ENCODE results near the gene MDFIC.

Gene MDFIC

DNA sequence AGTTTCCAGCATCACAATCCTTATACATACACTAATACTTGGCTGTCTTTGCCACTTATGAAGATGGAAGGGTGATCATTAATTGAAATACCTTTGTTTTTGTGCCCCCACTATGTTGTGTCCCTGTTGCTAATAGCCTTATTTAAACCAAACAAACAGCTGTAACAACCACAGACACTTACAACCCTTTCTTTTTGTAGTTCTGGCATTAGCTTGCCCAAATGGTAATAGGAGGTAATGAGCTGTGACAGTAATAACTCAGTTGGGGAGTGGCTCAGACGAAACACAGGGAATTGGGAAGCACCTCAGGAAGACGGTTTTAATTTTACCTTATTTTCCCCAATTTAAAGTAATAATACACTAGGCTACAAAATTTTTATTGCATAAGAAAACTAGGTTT is 83.4 kb downstream of the MDFIC start:
- DNase-seq, result no peak

DNA sequence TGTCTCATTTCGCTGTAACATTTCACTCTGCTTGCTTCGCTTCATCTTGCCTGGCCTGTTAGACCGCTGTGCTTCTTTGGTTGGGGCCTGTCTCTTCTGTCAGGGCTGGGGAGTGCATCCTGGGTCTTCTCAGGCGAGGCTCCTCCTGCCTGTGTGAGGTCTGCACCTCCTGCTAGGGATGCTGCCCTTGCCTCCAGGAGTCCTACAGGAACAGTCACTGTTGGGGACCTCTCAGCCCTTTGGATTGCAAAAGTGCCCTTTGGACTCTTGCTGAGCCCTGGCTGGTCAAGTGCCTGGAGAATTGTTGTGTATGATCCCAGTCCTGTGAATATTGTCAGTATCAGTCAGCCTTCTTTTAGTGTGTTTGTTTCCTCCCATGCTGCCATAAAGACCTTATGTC is 84.1 kb downstream of the MDFIC start:
- DNase-seq, result no peak

DNA sequence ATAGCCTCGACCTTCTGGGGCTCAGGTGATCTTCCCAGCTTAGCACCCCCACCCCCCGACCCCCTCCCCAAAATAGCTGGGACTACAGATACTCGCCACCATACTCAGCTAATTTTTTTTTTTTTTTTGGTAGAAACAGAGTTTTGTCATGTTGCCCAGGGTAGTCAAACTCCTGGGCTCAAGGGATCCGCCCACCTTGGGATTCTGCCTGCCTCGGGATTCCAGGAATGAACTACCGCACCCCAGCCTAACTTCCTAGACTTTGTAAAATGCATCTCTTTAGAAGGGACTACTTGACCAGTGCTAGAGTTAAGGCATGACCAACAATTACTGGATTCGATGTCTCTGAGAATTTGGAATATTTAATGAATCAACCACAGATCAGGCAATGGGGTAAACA is 85.9 kb downstream of the MDFIC start:
- DNase-seq, result no peak

DNA sequence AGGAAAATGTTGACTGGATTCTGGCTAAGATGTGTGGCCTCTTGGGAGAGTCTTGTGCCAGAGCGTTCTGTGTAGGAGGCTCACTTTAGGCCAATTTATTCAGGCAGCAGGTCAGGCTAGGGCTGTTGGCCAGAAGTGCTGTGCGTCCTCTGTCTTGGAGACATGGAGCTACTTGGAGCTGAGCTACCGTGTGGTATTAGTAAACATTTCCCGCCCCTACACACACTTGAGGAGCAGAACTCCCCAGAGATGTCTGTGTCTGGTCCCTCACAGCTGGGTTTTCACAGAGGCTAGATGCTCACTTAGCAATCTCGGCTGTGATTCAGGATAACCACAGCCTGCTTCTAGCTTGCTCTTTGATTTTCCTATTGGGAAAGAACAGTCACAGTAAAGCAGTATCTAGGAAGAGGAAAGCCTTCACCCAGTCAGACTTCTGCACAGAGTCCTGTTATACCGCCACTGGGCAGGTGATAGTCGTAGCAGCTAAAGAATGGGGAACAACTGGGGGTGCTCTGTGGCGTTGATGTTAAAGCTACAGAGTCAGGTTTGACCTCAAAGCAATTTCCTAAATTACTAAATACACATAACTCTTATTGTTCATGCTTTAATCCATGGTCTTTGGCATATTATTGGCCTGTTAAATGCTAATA is 86.7 kb downstream of the MDFIC start:
- DNase-seq, result no peak

DNA sequence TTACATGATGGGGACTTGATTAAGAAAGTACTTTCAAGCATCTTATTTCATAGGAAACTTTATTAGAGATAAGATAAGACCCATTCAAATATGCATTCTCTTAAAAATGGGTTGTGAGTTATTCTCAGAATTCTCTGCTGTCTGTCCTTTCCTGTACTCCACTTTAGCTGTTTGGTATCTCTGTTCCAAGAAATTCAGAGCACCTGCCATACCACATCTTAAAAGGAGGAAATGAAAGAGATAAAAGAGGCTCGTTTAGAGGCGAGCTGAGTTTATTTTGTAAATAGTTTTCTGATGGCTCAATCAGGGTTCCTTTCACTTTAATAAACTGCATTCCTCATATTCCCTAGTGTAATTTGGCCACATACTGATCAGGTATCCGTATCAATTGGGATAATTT is 87.2 kb downstream of the MDFIC start:
- no peak for DNase-seq

DNA sequence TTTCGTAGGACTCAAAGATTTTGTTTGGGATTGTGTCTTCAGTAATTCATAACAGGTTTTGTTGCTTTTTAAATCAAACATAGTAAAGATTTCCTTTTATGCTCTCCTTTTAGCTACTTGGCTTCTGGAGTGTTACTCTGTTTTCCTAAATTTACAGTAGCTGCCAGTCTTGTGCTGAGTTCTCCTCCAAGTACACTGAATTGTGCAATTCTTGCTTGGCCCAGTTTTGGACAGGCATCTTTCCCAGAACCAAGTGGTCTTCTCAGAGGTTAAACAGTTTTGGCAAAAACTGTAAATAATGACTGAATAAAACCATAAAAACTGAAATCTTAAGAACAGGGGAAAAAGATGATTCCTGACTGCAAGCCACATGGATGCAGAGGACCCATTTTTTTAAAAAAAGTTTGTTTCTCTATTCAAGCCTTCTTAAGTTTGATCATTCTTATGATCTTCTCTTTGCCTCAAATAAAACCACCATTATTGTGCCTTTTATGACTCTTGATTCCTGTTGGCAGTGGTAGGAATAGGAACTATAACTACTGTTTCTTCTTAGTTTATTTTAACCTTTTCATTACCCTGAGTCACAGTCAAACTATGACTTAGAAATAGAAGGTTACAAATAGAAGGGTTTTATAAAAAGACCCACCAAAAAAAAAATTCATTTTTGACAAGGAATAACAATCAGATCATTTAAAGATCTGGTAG is 88.0 kb downstream of the MDFIC start:
- no peak for DNase-seq

DNA sequence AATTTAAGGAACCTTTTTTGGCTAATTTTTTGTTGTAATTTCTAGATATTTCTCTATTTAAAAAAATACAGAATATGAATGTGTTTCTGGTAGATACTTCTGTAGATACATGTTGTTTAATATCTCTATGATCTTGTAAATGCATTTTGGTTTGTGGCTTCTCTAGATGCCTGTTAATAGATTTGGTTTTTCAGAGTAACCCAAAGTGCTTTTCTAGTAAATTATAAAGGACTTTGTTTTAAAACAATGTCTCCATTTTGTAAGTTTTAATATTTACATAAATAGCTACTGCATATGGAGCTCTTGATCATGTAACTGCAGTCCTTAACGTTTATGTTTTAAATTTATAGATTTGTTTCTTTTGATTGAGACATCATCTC is 88.5 kb downstream of the MDFIC start:
- DNase-seq, result no peak

DNA sequence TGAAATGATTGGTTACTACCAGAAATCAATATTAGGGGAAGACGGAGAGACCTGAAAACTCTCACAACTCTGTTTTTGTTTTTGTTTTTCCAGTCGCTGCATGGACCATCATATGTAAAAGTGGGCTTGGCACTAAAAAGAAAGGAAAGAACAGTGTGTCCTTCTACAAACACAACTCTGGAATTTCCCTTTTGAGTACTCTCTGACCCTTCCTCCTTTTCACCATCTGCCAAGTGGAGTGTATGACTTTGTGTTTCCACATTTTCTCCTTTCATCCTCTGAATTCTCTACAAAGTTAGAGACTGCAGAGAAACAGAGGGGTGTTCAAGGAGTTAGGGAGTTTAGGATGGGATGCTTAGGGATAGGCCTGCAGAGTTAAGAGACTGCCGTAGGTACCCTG is 92.0 kb downstream of the MDFIC start:
- no peak for DNase-seq

DNA sequence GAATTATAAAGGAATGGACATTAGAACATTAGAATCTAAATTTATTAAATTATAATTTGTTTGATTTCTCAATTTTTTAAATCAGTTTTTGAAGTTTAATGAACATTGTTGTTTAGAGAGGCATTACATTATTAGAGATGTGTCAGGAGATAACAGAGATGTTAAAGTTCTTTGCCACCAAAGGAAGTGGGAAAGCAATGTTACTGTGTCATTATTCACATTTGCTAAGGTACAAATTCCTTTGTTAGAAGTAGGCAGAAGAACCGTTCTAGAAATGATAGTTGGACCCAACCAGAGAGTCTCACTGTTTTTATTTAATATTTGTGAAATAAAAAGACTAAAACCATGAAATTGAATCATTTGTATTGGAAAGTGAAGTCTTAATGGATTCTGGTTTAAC is 92.9 kb downstream of the MDFIC start:
- DNase-seq, result no peak

DNA sequence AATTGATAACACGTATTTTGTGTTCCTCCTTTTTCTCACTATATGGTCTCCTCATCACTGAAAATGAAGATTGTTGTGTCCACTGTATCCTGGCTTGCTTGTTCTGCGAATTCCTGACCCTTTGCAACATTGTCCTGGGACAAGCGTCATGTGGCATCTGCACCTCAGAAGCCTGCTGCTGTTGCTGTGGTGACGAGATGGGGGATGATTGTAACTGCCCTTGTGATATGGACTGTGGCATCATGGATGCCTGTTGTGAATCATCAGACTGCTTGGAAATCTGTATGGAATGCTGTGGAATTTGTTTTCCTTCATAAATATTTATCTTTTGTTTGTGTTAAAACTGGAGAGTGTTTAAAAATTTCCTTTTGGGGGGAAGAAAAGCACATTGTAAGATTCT is 93.7 kb downstream of the MDFIC start:
- DNase-seq, result no peak

DNA sequence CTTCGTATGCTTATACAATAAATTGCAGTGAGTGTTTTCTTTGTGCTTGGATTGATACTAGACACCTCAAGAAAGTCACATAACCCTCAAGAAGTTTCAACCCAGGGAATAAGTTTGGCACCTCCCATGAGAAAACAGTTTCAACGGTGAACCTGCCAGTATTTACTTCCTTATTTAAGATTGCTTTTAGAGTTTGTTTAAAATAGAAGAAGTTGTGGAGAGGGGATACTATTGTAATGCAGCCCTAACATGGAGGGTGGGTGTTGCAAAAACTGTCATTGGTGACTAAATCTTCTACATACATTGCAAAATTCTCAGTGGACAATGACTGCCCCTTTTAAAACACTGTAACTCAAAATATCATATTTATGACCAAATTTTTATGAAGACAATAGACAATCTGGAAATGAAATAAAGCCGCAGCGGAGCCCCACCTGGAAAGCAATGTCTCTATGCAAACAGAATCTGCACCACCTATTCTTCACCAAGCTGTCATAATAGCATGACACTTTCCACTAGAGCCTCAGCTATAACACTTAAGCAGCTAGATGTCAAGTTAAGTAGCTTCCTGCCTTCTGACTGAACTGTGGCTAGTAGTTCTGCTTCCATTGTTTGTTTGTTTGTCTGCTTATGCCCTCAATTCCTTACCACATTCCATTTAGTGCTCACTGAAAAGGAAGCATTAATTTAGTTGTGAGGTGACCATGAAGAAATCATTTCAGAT is 98.2 kb downstream of the MDFIC start:
- DNase-seq, result no peak

DNA sequence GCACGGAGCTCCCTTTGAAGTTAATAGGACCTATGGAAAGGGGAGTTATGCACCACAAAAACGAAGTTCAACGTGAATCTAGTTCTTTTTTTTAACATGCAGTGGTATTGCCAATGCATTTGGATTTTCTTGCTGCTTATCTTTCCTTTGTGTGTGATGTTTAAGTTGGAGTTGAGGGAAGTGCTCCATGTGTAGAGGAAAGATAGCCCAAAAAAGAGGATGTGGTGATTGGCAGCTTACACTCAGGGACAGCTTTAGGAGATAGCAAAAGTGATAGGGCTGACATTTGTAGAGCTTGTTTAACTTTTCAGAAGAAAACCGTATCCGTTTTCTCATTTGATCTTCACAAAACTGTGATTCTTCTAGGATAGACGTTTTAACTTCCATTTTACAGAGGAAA is 101.3 kb downstream of the MDFIC start:
- no peak for DNase-seq

DNA sequence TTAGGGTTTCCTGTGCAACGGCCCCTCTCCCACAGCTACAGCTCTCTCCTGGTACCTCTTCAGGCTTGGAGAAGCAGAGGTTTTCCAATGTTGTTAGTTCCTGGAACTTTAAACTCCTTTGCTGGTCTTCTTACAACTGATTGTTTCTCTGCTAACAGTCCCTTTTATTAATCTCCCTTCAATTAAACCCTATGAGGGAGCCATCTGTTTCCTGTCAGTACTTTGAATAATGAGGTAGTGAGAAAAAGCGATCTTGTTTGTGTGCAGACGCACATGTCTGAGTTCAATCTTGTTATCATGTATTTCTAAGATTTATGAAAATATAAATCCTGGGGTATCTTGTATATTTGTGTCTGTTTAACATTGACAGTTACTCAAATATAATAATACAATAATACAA is 102.4 kb downstream of the MDFIC start:
- DNase-seq, result no peak

DNA sequence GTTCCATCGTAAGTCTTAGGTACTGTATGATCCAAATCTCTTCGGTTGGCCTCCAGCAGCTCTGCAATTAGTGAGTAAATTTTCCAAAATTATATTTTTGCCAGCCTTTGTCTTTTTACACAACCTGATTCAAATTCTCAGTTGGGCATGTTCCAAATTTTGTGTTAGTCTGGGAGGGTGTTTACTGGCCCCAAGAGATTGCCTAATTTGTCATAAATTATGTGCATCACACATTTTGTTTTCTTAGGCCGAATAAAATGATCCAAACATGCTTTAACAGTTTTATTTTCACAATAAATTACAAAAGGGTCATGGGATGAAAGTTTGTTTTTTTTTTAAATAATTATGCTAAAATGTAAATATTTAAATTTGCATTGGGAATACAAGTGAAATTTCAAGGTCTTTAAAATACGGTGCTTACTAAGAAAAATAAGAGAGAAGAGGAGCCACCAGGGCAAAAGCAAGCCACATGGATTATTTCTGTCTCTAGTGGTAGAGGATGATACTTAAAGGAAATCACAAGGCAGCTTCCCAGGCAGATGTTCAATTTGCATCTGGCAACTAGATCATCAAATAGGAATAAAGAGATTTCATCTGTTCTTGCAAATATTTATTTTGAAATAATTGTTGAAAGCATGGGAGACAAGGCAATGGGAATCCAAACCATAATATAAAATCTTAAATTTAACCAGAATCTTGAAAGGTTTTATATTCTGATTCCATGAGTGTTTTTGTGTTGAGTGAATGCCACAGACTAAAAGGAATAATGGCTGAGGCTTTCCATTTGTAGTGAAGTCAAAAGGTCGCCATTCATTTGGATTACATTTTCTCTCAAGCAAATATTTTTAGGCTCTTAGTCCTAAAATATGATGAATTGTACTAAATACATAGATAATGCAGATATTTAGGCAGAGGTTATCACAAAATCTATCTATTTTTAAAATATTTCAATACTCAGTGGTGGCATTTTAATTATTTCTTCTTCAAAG is 111.1 kb downstream of the MDFIC start:
- no peak for DNase-seq

DNA sequence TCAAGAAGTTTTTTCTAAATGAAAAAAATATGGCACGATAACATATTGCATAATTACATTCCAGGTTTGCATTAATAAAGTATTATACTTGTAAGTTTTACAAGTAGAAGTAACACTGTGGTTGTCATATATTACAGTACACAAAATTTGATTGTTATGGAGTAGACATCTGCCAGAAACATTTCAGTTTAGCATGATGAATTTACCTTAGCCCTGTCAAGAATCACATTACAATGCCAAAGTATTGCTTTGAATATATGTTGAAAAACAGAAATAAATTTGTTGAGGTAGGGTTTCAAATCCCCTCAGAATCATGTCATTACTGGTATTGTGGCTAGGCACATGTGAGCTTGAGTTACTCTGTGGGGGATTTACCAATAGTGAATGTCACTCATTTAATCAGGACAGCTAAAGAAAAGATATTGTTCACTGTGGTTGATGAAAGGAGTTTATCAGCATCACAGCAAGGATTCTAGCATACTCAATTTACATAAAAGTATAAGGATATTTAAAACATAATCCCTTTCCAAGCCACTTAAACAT is 112.1 kb downstream of the MDFIC start:
- DNase-seq, result no peak

DNA sequence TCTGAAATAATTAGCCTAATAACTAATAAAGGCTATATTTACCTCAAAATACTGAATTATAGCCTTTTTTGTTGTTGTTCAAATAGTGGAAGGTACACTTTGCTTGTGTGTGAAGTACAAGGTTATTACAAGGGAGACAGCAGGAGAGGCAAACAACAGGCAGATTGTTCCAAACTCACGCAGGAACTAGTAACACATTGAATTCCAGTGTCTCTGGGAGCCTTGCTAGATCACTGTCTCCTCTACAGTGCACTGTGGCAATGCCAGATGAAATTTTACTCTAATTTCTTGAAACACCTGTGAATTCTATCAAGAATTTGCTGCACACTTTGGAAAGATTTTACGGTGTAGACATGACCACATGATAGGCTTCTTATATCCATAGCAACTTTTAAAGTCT is 112.6 kb downstream of the MDFIC start:
- DNase-seq, result no peak

DNA sequence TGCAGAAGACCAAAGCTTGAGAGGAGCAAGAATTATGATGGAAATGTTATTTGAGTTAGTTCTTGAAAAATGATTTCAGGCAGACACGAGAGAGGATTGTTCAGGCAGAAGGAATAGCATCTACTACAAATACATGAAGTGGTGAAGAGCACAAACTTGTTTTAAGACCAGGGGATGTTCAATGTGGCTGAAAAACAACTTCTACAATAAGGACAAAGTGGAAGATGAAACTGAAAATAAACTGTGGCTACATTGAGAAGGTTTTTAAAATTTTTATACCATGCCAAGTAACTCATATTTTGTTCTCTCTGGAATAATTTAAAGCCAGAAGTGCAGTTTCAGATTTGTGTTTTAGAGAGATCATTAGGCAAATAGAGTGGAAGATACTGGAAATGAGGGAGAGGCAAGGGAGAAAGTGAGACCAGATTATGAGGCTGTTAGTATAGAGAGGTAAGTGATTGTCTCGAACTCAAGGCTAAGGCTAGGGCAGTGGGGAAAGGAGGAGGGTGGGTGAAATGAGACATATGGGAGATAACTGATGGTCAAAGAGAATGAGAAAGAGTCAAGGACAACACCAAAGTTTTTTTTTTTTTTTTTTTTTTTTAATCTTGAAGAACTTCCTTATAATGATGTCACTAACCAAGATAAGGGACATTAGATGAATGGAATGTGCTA is 115.4 kb downstream of the MDFIC start:
- DNase-seq, result no peak

DNA sequence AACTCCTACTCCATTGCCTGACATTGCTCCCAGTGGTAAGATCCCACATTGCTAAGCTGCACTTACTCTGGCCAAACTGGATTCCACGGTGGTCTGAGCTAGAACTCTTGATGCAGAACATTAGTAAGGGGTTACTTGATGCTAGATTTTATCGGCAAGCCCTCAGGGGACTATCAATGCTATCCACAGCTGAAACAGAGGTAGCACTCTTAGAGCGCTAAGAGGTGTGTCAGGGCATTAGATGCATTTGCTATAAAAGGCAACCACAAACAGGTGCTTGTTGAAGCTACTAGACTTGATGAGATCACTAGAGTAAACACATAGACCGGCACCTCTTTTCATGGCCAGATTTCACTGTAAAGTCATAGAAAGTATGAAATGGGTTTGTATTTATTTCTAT is 116.3 kb downstream of the MDFIC start:
- DNase-seq, result no peak

DNA sequence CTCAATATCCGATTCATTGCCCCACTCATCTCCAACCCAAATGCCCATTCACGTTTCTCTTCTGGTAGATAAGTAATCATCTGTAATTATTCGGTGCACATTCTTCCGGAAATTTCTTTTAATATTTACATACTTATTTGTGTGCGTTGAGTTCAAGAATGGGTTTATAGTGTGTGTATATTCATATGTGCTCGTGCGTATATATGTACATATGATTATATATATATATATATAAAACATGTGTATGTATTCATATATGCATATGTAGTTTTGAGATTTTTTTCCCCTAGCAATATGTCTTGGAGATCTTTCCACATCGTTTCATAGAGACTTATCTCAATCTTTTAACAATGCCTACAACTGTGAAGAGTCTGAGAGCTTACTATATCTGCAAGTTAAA is 118.2 kb downstream of the MDFIC start:
- DNase-seq, result no peak

DNA sequence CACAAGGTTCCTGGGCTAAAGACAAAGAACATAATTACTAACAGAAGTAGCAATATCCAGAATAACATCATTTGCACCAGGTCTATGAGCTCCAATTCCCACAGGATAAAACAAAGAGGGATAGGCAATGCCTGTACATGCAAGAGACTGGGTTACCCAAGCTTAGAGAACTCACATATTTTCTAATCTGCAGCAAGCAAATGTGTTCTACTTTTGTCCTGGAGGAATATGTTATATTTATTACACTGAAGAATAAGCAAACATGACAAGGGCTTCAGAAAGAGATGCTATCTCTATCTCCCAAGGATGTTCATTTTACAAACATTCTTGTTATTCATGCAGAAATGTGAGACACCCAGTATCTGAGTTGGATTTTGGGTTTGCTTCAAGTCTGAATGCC is 118.6 kb downstream of the MDFIC start:
- no peak for DNase-seq

DNA sequence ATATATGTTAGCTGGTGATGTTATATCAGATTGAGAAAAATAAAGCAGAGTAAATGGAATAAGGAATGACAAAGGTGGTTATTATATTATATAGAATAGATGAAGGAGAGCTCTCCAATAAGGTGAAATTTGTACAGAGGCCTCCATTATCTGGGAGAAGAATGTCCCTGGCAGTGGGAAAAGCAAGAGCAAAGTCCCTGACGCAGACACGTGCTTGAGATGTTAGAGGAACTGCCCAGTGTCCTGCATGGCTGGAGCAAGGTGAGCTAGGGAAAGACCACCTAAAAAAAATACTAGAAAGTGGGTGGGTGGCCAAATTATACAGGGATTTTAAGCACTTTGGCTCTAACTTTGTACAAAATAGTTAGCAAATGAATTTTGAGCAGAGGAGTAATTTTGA is 120.7 kb downstream of the MDFIC start:
- no peak for DNase-seq

DNA sequence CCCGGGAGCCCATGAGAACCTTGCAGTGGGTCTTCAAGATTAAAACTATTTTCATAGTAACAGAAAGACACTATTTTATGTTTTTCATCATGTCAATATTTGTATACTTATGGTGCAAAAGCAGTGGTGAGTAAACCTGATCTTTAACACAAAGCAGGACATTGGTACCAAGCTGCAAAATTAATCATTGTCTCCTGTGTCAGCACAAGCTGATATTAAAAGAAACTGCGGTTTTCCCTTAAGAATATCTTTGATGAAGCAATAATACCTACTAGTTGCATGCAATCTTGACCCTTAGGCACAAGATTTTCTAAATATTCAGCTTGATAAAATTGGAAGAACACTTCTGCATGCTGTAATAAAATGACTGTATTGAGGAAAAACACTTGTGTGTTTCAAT is 121.7 kb downstream of the MDFIC start:
- DNase-seq, result no peak
